Middle frontal gyrus (tissue), 1 donor: ENCODE results near the gene DNM3.

Source experiments
- DNase-seq: peaks from one replicate; pipeline ENCODE4 v3.0.0-alpha.2; 2015; ENCODE audit warnings: low spot score; ENCODE audit errors: extremely low spot score

The DNM3 gene

GRCh38 chr1:172221436-172221835 lies 380.1 kb downstream of the DNM3 start:
- DNase-seq: no peak

GRCh38 chr1:172224871-172225270 lies 383.6 kb downstream of the DNM3 start:
- DNase-seq: no peak

- DNase-seq: no peak
Measured at GRCh38 chr1:172229942-172230341, 388.6 kb downstream of the DNM3 start.

- DNase-seq: no peak
Measured at GRCh38 chr1:172230526-172230925, 389.2 kb downstream of the DNM3 start.

GRCh38 chr1:172236958-172237357 lies 395.7 kb downstream of the DNM3 start:
- DNase-seq: no peak

GRCh38 chr1:172238158-172238557 lies 396.9 kb downstream of the DNM3 start:
- DNase-seq: no peak

- no peak for DNase-seq
Measured at GRCh38 chr1:172238965-172239364, 397.7 kb downstream of the DNM3 start.

GRCh38 chr1:172239901-172240300 lies 398.6 kb downstream of the DNM3 start:
- no peak for DNase-seq

GRCh38 chr1:172241540-172241939 lies 400.2 kb downstream of the DNM3 start:
- DNase-seq: no peak

- no peak for DNase-seq
Measured at GRCh38 chr1:172244865-172245264, 403.6 kb downstream of the DNM3 start.

- DNase-seq: no peak
Measured at GRCh38 chr1:172245788-172246187, 404.5 kb downstream of the DNM3 start.

GRCh38 chr1:172246521-172247390 lies 405.5 kb downstream of the DNM3 start:
- no peak for DNase-seq

GRCh38 chr1:172251486-172251885 lies 410.2 kb downstream of the DNM3 start:
- no peak for DNase-seq

- DNase-seq: no peak
Measured at GRCh38 chr1:172252321-172252720, 411.0 kb downstream of the DNM3 start.

GRCh38 chr1:172252958-172253357 lies 411.7 kb downstream of the DNM3 start:
- no peak for DNase-seq

- no peak for DNase-seq
Measured at GRCh38 chr1:172254521-172255222, 413.4 kb downstream of the DNM3 start.

GRCh38 chr1:172255223-172255560 lies 413.9 kb downstream of the DNM3 start:
- DNase-seq: no peak

GRCh38 chr1:172265905-172266304 lies 424.6 kb downstream of the DNM3 start:
- no peak for DNase-seq

GRCh38 chr1:172266528-172267174 lies 425.4 kb downstream of the DNM3 start:
- DNase-seq: no peak

- no peak for DNase-seq
Measured at GRCh38 chr1:172268237-172268636, 426.9 kb downstream of the DNM3 start.

- no peak for DNase-seq
Measured at GRCh38 chr1:172269084-172269483, 427.8 kb downstream of the DNM3 start.

- DNase-seq: no peak
Measured at GRCh38 chr1:172269644-172270043, 428.3 kb downstream of the DNM3 start.
